GM21717 (cell line): ENCODE data around the gene LRP1B.

ENCODE experiments used
- ATAC-seq: cut with Tn5 transposase; IDR thresholded peaks from one replicate; pipeline ENCODE4 v1.9.1; 2021; ENCODE audit warnings: mild to moderate bottlenecking, moderate library complexity; ENCODE audit not compliant: unreplicated experiment

Gene LRP1B

GRCh38 chr2:141482697-141483096, 648.1 kb downstream of the LRP1B start:
- no peak for ATAC-seq

DNA sequence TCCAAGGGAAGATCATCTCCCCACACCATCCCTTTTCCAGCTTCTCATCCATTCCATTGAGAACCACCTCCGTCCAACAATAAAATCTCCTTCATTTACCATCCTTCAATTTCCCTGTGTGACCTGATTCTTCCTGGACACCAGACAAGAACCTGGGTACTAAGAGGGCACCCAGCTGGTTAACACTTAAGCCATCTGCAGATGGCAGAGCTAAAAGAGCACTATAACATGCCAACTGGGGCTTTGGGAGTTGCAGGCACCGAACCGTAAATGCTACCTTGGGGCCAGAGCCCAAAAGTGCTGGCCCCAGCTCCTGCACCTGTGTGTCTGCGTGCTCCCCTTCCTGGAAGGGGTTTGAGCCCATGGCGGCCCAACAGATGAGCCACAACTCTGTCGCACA, 655.0 kb downstream of the LRP1B start:
- ATAC-seq = no peak

- ATAC-seq = no peak
Measured at GRCh38 chr2:141468761-141469160, 662.1 kb downstream of the LRP1B start.

DNA sequence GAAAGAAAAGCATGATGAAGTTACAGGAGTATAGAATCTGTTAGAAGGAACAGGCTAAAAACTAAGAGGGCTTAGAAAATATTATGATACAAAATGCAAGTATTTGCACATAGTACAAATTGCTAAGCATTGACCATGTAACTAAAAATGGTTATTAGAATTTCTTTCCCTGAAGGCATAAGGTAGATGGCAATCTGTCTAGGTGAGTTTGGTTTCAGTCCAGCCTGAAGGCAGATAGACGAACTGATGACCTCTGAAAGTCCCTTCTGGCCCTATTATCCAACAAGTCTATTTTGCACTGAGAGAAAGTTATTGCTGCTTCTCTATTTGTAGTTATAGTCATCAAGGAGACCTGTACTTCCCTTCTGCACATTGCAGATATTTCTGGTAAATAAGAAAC, 663.5 kb downstream of the LRP1B start:
- ATAC-seq = no peak

GRCh38 chr2:141464995-141465394, 665.8 kb downstream of the LRP1B start:
- ATAC-seq = no peak

GRCh38 chr2:141458351-141458750, 672.5 kb downstream of the LRP1B start:
- ATAC-seq = no peak

GRCh38 chr2:141455877-141456276, 674.9 kb downstream of the LRP1B start:
- no peak for ATAC-seq

DNA sequence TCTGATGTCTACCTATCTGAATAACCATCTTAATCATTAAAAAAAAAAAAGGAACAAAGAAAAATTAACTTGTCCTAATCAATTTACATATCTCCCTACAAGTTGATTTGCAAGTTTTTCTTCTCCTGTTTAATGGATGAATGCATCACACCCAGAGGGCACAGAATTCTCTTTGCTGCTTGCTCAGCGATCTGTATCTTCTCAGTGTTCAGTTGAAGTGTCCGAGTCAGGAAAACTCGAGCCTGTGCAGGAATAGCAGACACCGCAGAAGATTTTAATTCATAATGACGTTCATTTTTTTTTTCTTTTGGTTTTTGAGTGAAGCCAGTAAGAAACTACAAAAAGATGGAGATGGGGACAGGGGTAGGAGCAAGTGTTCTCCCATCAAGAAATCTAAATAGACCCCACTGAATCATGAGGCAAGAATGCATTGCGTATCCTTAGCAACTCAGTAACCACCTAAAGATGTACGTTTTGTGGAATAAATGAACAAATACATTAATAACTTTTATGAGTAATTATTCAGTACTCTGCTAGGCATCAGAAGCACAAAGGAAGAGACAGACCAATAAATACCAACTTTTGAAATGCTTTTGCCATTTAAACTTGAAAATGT, 675.5 kb downstream of the LRP1B start:
- ATAC-seq = no peak

DNA sequence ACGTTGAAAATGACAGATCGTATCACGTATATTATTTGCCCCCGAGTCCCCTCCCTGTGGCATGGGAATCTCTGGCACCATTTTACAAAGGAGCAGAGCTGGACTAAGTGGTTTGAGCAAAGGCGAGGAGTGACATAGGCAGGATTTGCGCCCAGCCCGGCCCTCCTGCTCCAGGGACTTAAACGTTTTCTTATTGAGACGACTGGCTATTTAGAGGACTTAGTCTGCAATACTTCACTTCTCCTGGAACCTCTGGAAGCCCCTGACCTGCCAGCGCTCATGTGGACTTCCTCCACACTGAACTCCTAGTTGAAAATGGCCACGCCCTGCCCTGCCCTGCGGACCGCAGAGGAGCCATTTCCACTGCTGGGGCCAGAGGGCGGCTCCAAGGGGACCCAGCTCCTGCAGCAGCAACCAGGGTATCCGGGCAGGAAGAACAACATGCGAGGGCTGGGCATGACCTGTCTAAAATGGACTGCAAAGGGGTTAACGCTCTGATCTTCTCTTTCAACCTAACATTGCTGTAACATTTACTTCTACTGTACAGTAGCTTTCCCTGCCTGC, 690.7 kb downstream of the LRP1B start:
- ATAC-seq = no peak

- ATAC-seq = no peak
Measured at GRCh38 chr2:141439524-141439923, 691.3 kb downstream of the LRP1B start.

- no peak for ATAC-seq
Measured at GRCh38 chr2:141438536-141438935, 692.3 kb downstream of the LRP1B start.

- ATAC-seq = no peak
Measured at GRCh38 chr2:141437521-141437920, 693.3 kb downstream of the LRP1B start.

- ATAC-seq = no peak
Measured at GRCh38 chr2:141423124-141423523, 707.7 kb downstream of the LRP1B start.

- ATAC-seq = no peak
Measured at GRCh38 chr2:141417246-141417797, 713.5 kb downstream of the LRP1B start.

DNA sequence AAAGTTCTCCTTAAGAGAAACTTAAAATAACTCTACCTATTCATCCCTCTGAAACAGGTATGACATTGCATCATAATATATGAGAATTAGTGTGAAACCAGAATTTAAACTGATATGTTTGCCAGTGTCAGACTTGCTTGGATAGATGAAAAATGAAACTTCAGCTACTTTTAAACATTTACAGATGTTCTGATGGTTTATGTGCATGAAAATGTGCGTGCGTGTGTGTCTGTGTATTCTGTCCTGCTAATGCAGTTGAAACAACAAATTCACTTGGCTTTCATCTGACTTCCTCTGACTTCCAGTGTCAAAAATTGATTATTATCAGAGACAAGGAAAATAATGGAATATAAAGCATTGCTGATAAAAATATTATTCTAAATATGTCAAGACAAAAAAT, 719.4 kb downstream of the LRP1B start:
- no peak for ATAC-seq

DNA sequence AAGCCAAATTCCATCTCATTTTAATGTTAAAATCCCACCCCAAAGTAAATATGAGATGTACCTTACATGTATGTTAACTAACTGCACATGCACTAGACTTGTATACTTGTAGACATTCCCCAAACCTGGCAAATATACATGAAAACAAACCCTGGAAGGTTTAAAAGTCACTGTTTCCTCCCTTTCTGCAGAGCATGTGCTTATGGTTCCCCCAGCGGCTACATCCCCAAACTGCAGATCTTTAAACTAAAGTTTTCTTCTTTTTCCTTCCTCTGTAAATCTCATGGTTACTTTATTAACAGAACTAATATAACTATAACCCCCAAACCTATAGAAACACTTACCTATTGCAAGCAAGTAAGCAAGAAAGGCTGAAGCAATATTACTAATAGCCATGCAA, 731.5 kb downstream of the LRP1B start:
- ATAC-seq = no peak

- ATAC-seq = no peak
Measured at GRCh38 chr2:141393214-141393545, 737.6 kb downstream of the LRP1B start.

- no peak for ATAC-seq
Measured at GRCh38 chr2:141392517-141393213, 738.2 kb downstream of the LRP1B start.

DNA sequence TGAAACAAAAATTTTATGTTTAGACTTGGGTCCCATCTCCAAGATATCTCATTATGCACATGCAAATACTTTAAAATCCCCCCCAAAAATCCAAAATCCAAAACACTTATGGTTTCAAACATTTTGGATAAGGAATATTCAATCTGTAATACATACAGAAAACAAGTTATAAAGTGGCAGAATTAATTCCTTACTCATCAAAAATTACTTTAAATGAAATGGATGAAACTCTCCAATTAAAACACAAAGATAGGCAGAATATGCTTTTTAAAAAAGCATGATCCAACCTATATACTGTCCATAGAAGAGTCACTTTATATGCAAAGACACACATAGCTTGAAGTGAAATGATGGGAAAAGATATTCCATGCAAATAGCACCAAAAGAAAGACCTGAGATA, 744.6 kb downstream of the LRP1B start:
- no peak for ATAC-seq

- no peak for ATAC-seq
Measured at GRCh38 chr2:141384676-141385075, 746.1 kb downstream of the LRP1B start.

- no peak for ATAC-seq
Measured at GRCh38 chr2:141381946-141382345, 748.9 kb downstream of the LRP1B start.
